ENCODE results near the gene CALM3.

The CALM3 gene

DNA sequence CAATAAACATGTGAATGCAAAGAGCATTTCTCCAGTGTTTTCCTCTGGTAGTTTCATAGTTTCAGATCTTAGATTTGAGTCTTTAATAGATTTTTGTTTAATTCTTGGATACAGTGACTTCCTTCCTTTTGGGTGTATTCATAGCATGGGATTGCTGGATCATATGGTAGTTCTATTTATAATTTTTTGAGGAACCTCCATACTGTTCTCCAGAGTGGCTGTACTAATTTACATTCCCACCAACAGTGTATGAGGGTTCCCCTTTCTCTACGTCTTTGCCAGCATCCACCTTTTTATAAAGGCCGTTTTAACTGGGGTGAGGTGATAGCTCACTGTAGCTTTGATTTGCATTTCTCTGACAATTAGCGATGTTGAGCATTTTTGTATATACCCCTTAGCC lies 9.3 kb upstream of the CALM3 start:
- H3K36me3 ChIP-seq (replicated peaks): no peaks in the 10 kb centered on the region
- H3K27ac ChIP-seq: no peak overlapping the region
- H3K4me3 ChIP-seq (ENCODE audit: low read depth, low read length): no peak overlapping the region
- DNase-seq: no peak
- H3K27me3 ChIP-seq (replicated peaks): no peaks in the 10 kb centered on the region
- in situ Hi-C loops (cut with HindIII; ENCODE audit: low pct_ligation_motif_present, low sequenced_read_pairs): no loop called here
- TF ChIP-seq, protein P1, sequence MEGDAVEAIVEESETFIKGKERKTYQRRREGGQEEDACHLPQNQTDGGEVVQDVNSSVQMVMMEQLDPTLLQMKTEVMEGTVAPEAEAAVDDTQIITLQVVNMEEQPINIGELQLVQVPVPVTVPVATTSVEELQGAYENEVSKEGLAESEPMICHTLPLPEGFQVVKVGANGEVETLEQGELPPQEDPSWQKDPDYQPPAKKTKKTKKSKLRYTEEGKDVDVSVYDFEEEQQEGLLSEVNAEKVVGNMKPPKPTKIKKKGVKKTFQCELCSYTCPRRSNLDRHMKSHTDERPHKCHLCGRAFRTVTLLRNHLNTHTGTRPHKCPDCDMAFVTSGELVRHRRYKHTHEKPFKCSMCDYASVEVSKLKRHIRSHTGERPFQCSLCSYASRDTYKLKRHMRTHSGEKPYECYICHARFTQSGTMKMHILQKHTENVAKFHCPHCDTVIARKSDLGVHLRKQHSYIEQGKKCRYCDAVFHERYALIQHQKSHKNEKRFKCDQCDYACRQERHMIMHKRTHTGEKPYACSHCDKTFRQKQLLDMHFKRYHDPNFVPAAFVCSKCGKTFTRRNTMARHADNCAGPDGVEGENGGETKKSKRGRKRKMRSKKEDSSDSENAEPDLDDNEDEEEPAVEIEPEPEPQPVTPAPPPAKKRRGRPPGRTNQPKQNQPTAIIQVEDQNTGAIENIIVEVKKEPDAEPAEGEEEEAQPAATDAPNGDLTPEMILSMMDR (IDR thresholded peaks at IDR 0.05; ENCODE audit: low read depth, low read length, missing control alignments): no peak

DNA sequence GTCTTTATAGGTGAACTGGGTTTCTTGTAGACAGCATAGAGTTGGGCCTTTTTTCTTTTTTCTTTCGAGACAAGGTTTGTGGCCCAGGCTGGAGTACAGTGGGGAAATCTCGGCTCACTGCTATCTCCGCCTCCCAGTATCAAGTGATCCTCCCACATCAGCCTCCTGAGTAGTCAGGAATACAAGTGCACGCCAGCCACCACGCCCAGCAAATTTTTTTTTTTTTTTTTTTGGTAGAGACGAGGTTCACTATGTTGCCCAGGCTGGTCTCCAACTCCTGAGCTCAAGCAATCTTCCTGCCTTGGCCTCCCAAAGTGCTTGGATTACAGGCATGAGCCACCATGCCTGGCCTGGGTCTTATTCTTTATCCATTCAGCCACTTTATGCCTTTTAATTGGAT lies 5.1 kb upstream of the CALM3 start:
- in situ Hi-C loops (cut with HindIII; ENCODE audit: low pct_ligation_motif_present, low sequenced_read_pairs): no loop called here
- DNase-seq: no peak
- Histone ChIP-seq H3K4me3 (ENCODE audit: low read depth, low read length) (no peak overlapping the region), H3K27me3 (replicated peaks) (no peaks in the 10 kb centered on the region), H3K36me3 (replicated peaks) (no peaks in the 10 kb centered on the region), H3K27ac (no peak overlapping the region)
- TF ChIP-seq, protein P1 (IDR thresholded peaks at IDR 0.05; ENCODE audit: low read depth, low read length, missing control alignments): no peak

DNA sequence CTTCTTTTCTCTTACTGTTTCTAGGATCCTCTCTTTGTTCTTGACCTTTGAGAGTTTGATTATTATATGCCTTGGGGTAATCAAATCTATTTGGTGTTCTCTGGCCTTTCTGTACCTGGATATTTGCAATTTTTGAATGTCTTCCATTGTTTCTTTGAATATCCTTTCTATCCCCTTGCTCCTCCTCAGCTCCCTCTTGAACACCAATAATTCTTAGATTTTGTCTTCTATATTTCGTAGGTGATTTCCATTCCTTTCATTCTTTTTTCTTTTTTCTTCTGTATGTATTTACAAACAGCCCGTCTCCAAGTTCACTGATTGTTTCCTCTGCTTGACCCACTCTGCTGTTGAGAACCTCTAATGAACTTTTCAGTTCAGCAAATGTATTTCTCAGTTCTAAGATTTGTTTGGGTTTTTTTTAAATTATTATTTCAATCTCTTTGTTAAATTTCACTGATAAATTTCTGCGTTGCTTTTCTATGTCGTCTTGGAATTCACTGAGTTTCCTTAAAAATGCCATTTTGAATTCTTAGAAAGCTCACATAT lies 2.7 kb upstream of the CALM3 start:
- Histone ChIP-seq H3K27ac (no peak overlapping the region), H3K36me3 (replicated peaks) (no peaks in the 10 kb centered on the region), H3K27me3 (replicated peaks) (no peaks in the 10 kb centered on the region), H3K4me3 (ENCODE audit: low read depth, low read length) (no peak overlapping the region)
- DNase-seq: no peak
- in situ Hi-C loops (cut with HindIII; ENCODE audit: low pct_ligation_motif_present, low sequenced_read_pairs): no loop called here
- TF ChIP-seq, protein P1 (IDR thresholded peaks at IDR 0.05; ENCODE audit: low read depth, low read length, missing control alignments): no peak

DNA sequence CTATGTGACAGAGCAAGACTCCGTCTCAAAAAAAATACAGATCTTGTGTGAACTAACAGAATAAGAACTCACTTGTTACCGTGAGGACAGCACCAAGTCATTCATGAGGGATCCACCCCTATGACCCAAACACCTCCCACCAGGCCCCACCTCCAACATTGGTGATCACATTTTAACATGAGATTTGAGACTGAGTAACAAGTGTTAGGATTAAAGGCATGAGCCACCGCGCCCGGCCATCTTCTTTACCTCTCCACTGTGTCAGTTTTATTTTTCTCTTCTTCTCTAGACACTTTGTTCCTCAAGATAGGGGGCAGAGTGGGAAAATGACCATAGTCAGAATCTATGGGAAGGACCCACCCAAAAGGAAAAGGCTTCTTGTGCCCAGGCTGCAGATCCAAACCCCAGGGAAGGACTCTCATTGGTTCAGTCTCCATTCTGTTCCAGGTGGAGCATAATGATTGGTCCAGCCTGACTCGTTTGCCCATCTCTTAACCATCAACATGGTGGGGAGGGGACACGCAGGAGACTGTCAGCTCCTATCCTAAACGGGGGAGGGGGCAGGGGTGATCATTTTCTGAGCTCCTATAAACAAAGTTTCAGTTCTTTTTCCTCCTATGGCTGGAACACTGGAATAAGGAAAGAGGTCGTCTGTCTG lies 1.3 kb upstream of the CALM3 start:
- H3K4me3 ChIP-seq (ENCODE audit: low read depth, low read length): peak overlapping the region; percentile 92
- peak overlapping the region; percentile 100 for H3K27ac ChIP-seq
- in situ Hi-C loops (cut with HindIII; ENCODE audit: low pct_ligation_motif_present, low sequenced_read_pairs): no loop called here
- TF ChIP-seq, protein P1 (IDR thresholded peaks at IDR 0.05; ENCODE audit: low read depth, low read length, missing control alignments): no peak
- no peaks in the 10 kb centered on the region for H3K27me3 ChIP-seq (replicated peaks)
- H3K36me3 ChIP-seq (replicated peaks): no peaks in the 10 kb centered on the region
- DNase-seq: no peak

DNA sequence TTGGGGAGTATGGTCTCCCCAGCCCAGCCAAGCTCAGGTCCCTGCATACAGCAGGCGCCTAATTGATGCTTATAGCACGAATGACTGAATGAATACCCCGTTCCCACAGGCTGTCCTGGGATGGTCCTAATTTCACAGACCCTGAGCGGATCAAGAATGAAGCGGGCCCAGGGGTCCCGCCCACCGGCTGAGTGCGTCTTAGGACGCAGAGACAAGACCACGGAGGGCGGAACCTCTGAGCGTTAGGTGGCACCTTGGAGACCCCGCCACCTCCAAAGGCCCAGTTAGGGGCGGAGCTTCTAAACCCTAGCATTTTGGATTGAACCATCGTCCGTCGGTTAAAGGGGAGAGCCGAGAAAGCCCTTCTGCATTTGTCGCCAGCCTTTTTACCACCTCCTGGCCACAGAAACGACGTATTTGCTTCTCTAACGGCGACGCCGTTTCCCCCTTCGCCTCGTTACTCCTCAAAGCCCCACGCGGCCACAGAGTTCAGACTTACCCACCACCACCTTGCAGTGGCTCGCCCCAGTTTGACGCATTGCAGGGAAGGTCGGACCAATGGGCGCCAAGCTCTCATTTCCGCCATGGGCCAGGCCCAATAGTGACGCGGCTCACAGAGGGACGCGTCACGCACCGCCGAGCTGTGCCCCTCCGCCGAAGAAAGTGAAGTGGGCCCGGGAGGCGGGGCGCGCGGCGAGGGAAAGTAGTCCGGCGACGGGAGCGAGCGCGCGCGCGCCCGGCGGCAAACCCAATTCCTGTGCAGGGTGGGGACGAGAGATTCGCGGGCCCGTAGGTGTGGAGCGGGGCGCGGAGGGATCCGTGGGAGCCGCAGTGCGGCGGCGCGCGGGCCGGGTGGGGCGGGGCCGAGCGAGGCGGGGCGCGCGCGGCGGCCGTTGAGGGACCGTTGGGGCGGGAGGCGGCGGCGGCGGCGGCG lies 479 bp upstream of the CALM3 start:
- TF ChIP-seq, protein P1 (IDR thresholded peaks at IDR 0.05; ENCODE audit: low read depth, low read length, missing control alignments): no peak
- H3K27me3 ChIP-seq (replicated peaks): no peaks in the 10 kb centered on the region
- H3K4me3 ChIP-seq (ENCODE audit: low read depth, low read length): peak overlapping the region; percentile 92
- peaks cover 1% of the 10 kb centered on the region for H3K36me3 ChIP-seq (replicated peaks)
- peak; percentile 97 for DNase-seq
- in situ Hi-C loops (cut with HindIII; ENCODE audit: low pct_ligation_motif_present, low sequenced_read_pairs): no loop called here
- H3K27ac ChIP-seq: peak overlapping the region; percentile 100

Measured in brain microvascular endothelial cell (primary cell).